HS-27A (cell line): ENCODE results near the gene ABCA3.

Experiments
- DNase-seq: peaks from one replicate; pipeline ENCODE4 v3.0.0-alpha.2; 2012; ENCODE audit warnings: low read depth, missing footprints

Gene ABCA3

DNA sequence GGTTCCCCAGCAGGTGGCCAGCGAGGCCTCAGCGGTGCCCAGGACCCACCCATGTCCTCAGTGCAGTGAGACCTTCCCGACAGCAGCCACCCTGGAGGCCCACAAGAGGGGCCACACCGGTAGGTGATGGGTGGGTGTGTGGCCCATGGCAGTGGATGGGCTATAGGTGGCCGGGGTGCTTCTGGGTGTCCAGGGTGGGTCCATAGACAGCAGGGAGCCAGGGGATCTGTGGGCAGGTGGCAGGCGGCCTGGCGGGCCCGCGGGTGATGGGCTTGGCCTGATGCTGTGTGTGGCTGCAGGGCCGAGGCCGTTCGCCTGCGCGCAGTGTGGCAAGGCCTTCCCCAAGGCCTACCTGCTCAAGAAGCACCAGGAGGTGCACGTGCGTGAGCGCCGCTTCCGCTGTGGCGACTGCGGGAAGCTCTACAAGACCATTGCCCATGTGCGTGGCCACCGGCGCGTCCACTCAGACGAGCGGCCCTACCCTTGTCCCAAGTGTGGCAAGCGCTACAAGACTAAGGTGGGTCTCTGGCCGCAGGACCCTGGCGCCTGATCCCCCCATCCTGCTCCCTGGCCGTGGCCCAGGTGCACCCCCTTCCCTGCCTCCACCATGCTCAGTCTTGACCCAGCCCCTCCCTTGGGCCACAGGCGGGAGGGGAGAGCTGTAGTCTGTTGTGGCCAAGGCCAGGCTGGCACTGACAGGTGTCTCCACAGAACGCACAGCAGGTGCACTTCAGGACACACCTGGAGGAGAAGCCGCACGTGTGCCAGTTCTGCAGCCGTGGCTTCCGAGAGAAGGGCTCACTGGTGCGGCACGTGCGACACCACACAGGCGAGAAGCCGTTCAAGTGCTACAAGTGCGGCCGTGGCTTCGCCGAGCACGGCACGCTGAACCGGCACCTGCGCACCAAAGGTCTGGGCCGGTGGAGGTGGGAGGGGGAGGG is 106.4 kb downstream of the ABCA3 start:
- DNase-seq: no peak

- no peak for DNase-seq
Measured at GRCh38 chr16:2233046-2233775, 107.3 kb downstream of the ABCA3 start.

- DNase-seq: no peak
Measured at GRCh38 chr16:2232094-2232990, 108.2 kb downstream of the ABCA3 start.

DNA sequence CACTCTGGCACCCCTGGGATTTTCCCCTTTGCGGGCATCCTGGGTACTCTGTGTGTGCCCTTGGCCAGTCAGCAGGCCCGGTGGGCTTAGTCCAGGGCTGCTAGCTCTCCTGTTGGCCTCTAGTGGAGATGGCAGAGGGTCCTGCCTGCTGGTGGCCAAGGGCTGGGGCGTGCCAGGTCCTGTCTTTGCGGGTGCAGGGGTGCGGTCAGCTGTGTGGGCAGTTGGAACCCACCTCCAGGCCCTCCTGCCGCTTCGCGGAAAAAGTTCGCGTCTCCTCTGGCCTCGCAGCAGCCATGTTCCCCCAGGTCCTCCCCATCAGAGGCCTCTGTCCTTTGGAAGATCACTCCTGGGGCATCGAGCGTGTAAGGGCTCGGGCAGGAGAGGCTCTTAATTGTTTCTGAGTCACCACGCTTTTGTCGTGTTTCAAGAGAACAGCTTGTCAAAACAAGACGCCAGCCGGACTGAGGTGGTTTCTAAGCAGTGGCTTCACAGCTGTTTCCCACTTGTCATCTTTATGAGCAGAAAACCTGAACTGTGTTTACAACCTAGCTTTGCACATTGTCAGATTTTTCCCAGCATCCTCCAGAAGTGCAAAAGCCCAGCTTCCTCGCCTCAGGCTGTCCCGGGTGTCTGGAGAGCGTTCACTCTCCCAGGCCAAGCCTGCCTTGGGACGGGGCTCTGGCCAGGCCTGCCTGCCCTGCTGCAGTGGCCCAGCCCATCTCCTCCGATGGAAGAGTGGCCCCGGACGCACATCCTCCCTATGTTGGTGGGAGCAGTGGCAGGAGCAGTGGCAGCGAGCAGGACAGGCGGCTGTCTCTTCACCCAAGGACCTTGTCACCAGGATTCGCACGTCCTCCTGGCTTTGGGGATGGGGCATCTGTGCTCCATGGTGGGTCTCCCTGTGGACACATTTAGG is 109.3 kb downstream of the ABCA3 start:
- DNase-seq: no peak

DNA sequence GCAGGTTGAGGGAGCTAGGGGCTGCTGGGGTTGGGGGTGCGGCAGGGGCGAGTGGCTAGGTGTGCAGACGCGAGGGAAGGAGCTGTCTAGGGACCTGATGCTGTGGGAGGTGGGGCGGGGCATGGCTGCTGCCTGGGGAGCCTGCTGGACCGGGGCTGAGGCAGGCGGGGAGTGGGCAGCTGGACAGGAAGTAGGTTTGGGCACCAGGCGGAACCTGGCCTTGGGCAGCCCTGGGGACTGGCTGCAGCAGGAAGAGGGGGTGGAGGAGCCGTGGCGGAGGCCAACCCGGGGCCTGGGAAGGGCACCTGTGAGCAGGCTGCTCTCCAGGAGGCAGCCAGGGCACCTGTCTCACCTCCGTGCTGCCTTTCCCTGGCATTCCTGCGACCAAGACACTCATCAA is 110.2 kb downstream of the ABCA3 start:
- no peak for DNase-seq

GRCh38 chr16:2229632-2230250 is 110.8 kb downstream of the ABCA3 start:
- no peak for DNase-seq

DNA sequence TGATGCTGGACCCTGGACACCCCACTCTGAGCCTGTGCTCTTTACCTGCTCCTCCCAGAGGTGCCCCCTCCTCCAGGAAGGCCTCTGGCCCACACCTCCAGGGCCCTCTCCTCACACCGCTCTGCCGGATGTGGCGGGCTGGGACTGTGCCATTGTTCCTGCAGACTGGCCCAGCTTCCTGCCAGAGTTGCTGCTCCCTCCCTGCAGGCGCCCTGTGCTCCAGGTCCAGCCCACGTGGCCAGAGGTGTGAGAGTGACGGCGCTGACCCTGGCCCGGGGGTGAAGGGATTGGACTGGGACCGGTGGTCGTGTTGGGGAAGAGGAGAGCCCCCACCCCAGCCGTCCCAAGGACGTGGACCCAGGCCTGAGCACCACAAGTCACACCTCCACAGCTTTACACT is 111.4 kb downstream of the ABCA3 start:
- no peak for DNase-seq

DNA sequence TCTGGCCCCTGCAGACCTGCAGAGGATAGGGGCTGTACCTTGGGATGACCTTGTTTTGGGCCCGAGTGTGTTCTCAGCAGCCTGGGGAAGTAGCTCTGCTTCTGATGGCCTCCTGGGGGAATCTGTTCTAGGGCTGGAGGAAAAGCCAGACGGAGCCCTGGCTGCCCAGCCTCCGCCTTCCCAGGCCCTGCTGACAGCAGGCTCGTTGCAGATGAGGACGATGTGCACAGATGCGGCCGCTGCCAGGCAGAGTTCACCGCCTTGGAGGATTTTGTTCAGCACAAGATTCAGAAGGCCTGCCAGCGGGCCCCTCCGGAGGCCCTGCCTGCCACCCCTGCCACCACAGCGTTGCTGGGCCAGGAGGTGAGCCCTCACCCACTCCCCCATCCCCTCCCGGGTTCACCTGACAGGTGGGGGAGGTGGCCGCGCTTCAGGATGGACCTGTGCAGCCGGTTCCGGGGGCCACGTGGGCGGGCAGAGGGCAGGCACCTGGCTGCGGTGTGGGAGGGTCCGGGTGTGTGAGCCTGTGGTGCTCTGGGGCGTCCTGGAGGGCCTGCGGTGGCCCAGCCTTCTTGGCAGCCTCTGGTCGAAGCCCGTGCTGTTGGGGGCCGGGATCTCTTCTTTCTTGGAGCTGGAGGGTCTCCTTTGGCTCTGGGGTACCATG is 112.2 kb downstream of the ABCA3 start:
- DNase-seq: no peak

DNA sequence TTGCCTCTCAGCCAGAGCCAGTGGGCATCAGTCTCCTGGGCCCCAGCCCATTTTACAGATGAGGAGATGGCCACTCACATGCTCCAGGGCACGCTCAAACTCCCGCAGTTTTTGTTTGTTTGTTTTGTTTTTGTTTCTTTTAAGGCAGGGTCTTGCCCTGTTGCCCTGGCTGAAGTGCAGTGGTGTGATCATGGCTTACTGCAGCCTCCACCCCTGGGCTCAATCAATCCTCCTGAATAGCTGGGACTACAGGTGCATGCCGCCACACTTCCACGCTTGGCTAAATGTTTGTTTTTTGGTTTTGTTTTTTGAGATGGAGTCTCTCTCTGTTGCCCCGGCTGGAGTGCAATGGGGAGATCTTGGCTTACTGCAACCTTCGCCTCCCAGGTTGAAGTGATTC is 113.6 kb downstream of the ABCA3 start:
- DNase-seq: no peak

DNA sequence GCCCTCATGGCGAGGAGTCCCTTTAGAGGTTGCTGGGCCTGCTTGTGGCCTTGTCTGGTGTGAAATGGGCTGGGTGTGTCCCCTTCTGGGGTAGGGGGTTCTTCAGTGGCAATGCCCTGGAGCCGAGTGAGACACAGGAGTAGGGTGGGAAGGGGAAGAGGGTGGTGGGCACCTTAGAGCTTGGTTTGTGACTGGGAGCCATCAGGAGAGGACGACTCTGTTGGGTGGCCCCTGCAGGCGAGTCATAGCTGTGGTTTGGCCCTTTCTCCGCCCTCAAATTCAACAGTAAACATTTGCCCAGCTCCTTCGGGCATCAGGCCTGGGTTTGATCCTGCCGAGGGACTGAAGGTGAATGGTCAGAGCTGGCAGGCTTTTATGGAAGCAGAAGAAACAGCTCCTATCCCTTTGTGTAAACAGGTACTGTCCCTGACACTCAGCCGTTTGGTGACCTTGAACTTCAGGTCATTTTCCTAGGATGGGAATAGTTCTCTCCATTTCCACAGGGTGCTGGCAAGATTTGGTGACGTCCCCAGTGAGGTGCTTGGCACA is 114.2 kb downstream of the ABCA3 start:
- DNase-seq: no peak
